Testis (tissue), 3 donors: ENCODE data around the gene ZEB1. TPM values are rescaled to one million over a fixed set of nuclear protein-coding genes. Genes with fewer than 3 reads are reported as not detected.

ENCODE experiments used
- DNase-seq: peaks from one replicate; pipeline ENCODE4 v3.0.0-alpha.2; 2019
- H3K27ac ChIP-seq, 2 donors: fragments of 200-600 bp; sonication (generic); one replicate each; pipeline ENCODE4 v1.5.1; 2019
- H3K27me3 ChIP-seq: fragments of 200-600 bp; sonication (generic); one replicate; pipeline ENCODE4 v1.5.1; 2019
- H3K36me3 ChIP-seq: fragments of 200-600 bp; sonication (generic); one replicate; pipeline ENCODE4 v1.5.1; 2017; ENCODE audit warnings: low read depth; ENCODE audit errors: missing control alignments
- H3K4me1 ChIP-seq: fragments of 200-600 bp; sonication (generic); one replicate; pipeline ENCODE4 v1.5.1; 2019
- H3K4me3 ChIP-seq, 2 donors: fragments of 200-600 bp; sonication (generic); one replicate each; pipeline ENCODE4 v1.5.1; 2017 to 2019
- H3K9me3 ChIP-seq: fragments of 200-600 bp; sonication (generic); one replicate; pipeline ENCODE4 v1.5.1; 2017
- CTCF ChIP-seq, 3 experiments: fragments of 450-650 bp in 2 of 3; fragments of 200-600 bp in 1 of 3; sonication (generic) in 1 of 3; IDR thresholded peaks; one replicate each; pipeline ENCODE4 v1.5.1; 2016 to 2019; ENCODE audit warnings: antibody characterized with exemption in 3 of 3, mild to moderate bottlenecking in 2 of 3, moderate library complexity in 1 of 3
- POLR2A ChIP-seq: fragments of 450-650 bp; IDR thresholded peaks from one replicate; pipeline ENCODE4 v1.6.1; 2017; ENCODE audit warnings: antibody characterized with exemption, mild to moderate bottlenecking, moderate library complexity
- WGBS, 2 donors: methylation state at CpG; one replicate each; pipeline ENCODE4 v1.1.5; 2018; 5-methylcytosine and 5-hydroxymethylcytosine counted together
- intact Hi-C: fragments of 100-400 bp; cut with DNase I; formaldehyde crosslinking; loops from one replicate; pipeline ENCODE4 v1.15.1; 2023; ENCODE audit warnings: low total_unique reads
- polyA plus RNA-seq: library from polyadenylated mRNA; stranded (reverse); fragments of 350-450 nt; fragmentation: Illumina TruSeq; extraction: RNeasy Lipid Tissue Mini Kit (QIAGEN cat#74804); gene quantifications from one replicate; pipeline ENCODE4 v1.2.3, GENCODE V29; 2014; ENCODE audit warnings: low read depth, low replicate concordance; ENCODE audit not compliant: insufficient read depth
- total RNA-seq, 2 donors: library from RNA; depleted of rRNA; stranded (reverse); fragments of >200 nt; gene quantifications; one replicate each; pipeline ENCODE4 v1.2.3, GENCODE V29; 2016

The ZEB1 gene
- total and polyA plus RNA-seq, 3 donors from 2014 or later, result 22.2 to 35.9 (median 26.3) TPM

GRCh38 chr10:31431021-31431420 lies 112.0 kb downstream of the ZEB1 start:
- intact Hi-C loops, result no loop called here
- Histone ChIP-seq H3K4me1 (no peaks in the 10 kb centered on the region), H3K4me3 (no peak overlapping the region), H3K36me3 (no peaks in the 10 kb centered on the region), H3K27ac (no peak overlapping the region), H3K9me3 (no peaks in the 10 kb centered on the region), H3K27me3 (no peaks in the 10 kb centered on the region)
- no peak for TF ChIP-seq POLR2A
- no peak for TF ChIP-seq CTCF (IDR thresholded peaks at IDR 0.05)
- DNase-seq, result no peak

- TF ChIP-seq POLR2A (no peak), CTCF (IDR thresholded peaks at IDR 0.05) (no peak)
- Histone ChIP-seq H3K27ac (no peak overlapping the region), H3K27me3 (no peaks in the 10 kb centered on the region), H3K36me3 (no peaks in the 10 kb centered on the region), H3K4me1 (no peaks in the 10 kb centered on the region), H3K9me3 (no peaks in the 10 kb centered on the region), H3K4me3 (no peak overlapping the region)
- 86 to 92% methylated on average over 4 of the region's 4 CpGs for WGBS, 2 donors
- intact Hi-C loops, result no loop called here
- DNase-seq, result no peak
Measured at GRCh38 chr10:31437959-31438358, 118.9 kb downstream of the ZEB1 start.

GRCh38 chr10:31451766-31452165 lies 132.8 kb downstream of the ZEB1 start:
- H3K4me3 ChIP-seq, result no peak overlapping the region
- no peak for DNase-seq
- WGBS, 2 donors, result 82 to 89% methylated on average over 2 of the region's 2 CpGs
- H3K36me3 ChIP-seq, result no peaks in the 10 kb centered on the region
- no peaks in the 10 kb centered on the region for H3K27me3 ChIP-seq
- H3K27ac ChIP-seq, result no peak overlapping the region
- H3K4me1 ChIP-seq, result no peaks in the 10 kb centered on the region
- TF ChIP-seq POLR2A, result no peak
- TF ChIP-seq CTCF (IDR thresholded peaks at IDR 0.05), result no peak
- intact Hi-C loops, result no loop called here
- H3K9me3 ChIP-seq, result no peaks in the 10 kb centered on the region

GRCh38 chr10:31456468-31456867 lies 137.5 kb downstream of the ZEB1 start:
- no peaks in the 10 kb centered on the region for H3K9me3 ChIP-seq
- no peaks in the 10 kb centered on the region for H3K36me3 ChIP-seq
- 45 to 58% methylated on average over 1 of the region's 1 CpG for WGBS, 2 donors
- TF ChIP-seq POLR2A (no peak), CTCF (IDR thresholded peaks at IDR 0.05) (no peak)
- H3K4me1 ChIP-seq, result no peaks in the 10 kb centered on the region
- H3K27ac ChIP-seq, result no peak overlapping the region
- intact Hi-C loops, result no loop called here
- no peaks in the 10 kb centered on the region for H3K27me3 ChIP-seq
- DNase-seq, result no peak
- no peak overlapping the region for H3K4me3 ChIP-seq

GRCh38 chr10:31457858-31458257 lies 138.8 kb downstream of the ZEB1 start:
- whole genome bisulfite sequencing, 2 donors, result 82 to 97% methylated on average over 1 of the region's 1 CpG
- Histone ChIP-seq H3K4me1 (no peaks in the 10 kb centered on the region), H3K27me3 (no peaks in the 10 kb centered on the region), H3K36me3 (no peaks in the 10 kb centered on the region), H3K9me3 (no peaks in the 10 kb centered on the region), H3K27ac (no peak overlapping the region), H3K4me3 (no peak overlapping the region)
- TF ChIP-seq POLR2A (no peak), CTCF (IDR thresholded peaks at IDR 0.05) (no peak)
- intact Hi-C loops, result no loop called here
- DNase-seq, result no peak
